Psoas muscle (tissue), 8 donors: ENCODE results near the gene PDE4D. TPM values are rescaled to one million over a fixed set of nuclear protein-coding genes. Genes with fewer than 3 reads are reported as not detected.

Experiments used
- ATAC-seq, 4 donors: fragments of 200-7000 bp; cut with Tn5 transposase; one replicate each; pipeline ENCODE4 v1.9.1; 2020; ENCODE audit warnings: moderate library complexity in 3 of 4, mild to moderate bottlenecking in 2 of 4
- DNase-seq, 2 donors: peaks; one replicate each; pipeline ENCODE4 v3.0.0-alpha.2; 2020
- H3K27ac ChIP-seq: fragments of 200-600 bp; one replicate; pipeline ENCODE4 v1.8.0; 2022
- H3K27me3 ChIP-seq, 3 donors: fragments of 200-600 bp in 1 of 3; one replicate each; pipeline versions ENCODE4 v1.6.1 to v1.8.0; 2013 to 2022; ENCODE audit warnings: low read length in 2 of 3, mild to moderate bottlenecking in 2 of 3, moderate library complexity in 1 of 3; ENCODE audit not compliant: insufficient read depth in 3 of 3
- H3K36me3 ChIP-seq, 2 donors: fragments of 200-600 bp in 1 of 2; one replicate each; pipeline versions ENCODE4 v1.6.1 to v1.8.0; 2013 to 2022; ENCODE audit warnings: low read depth in 1 of 2, mild to moderate bottlenecking in 1 of 2, moderate library complexity in 1 of 2; ENCODE audit not compliant: insufficient read depth in 1 of 2
- H3K4me1 ChIP-seq: fragments of 200-600 bp; one replicate; pipeline ENCODE4 v1.8.0; 2022
- H3K4me3 ChIP-seq: fragments of 200-600 bp; one replicate; pipeline ENCODE4 v1.8.0; 2022; ENCODE audit warnings: mild to moderate bottlenecking
- H3K9me3 ChIP-seq: fragments of 200-600 bp; one replicate; pipeline ENCODE4 v1.8.0; 2022
- WGBS, 3 donors: extraction: QIAGEN DNeasy Blood & Tissue Kit; methylation state at CpG; one replicate each; pipeline versions ENCODE4 v1.1.6 to v1.1.7; 2013; 5-methylcytosine and 5-hydroxymethylcytosine counted together
- intact Hi-C, 2 donors: fragments of 100-400 bp; cut with DNase I; formaldehyde crosslinking; loops; one replicate each; pipeline versions ENCODE4 v1.11.0 to v1.14.2; 2022
- polyA plus RNA-seq, 3 donors: library from polyadenylated mRNA; stranded (reverse); fragments of 200-250 nt; gene quantifications; one replicate each; pipeline ENCODE4 v1.2.3, GENCODE V29; 2013
- total RNA-seq, 4 donors: library from RNA; stranded (reverse); fragmentation: NEBNext Ultra II Directional in 2 of 4; extraction: Animal tissue kit (Norgen Biotek cat#: 25700) in 2 of 4; gene quantifications; one replicate each; pipeline versions ENCODE4 v1.2.1 to v1.2.4, GENCODE V29; 2021 to 2023
- TF ChIP-seq, protein P1 (sequence below): fragments of 200-600 bp; IDR thresholded peaks from one replicate; pipeline ENCODE4 v1.8.0; 2022; ENCODE audit warnings: antibody characterized with exemption
- donor health status: healthy with polysubstance abuse.
- donor health status: DM: no; HTN: no; CAD: no; lungs with moderate emphysema.
- donor health status: Bipolar disorder and iron deficiency.
- donor health status: healthy.
- donor health status: DM: yes; HTN: yes; CAD: no.
- donor health status: DM: no; HTN: no; CAD: no.
- donor health status: DM: no; HTN: no; CAD: no.
- donor health status: DM: yes; HTN: yes; CAD: no.

Gene PDE4D
- total and polyA plus RNA-seq, 7 donors = 42.6 to 283 (median 88.7) TPM

DNA sequence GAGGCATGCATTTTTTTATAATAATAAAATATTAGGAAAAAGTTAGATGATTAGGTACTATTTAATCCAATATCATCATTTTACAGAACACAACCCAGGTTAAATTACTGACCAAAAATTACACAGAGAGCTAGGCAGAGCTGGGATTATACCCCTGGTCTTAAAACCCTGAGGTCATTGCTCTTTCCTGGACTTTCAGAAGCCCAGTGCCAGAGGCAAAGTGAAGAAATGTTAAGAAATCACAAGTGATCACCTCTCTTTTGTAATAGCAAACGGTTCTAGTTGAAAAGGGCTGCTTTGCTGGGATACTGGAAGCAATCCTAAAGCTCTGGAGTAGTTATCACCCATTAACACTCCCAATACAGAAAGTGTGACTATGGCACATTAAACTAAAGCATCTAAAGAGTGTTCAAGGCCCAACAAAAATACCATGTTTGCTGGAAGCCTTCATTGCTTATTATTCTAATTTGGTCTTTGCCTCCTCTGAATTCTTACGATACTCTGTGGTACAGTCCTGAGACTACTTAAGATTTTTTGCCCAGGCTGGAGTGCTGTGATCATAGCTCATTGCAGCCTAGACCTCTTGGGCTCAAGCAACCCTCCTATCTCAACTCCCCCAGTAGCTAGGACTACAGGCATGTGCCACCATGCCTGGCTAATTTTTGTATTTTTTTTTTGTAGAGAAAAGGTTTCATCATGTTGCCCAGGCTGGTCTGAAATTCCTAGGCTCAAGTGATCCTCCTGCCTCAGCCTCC is 734.7 kb downstream of the PDE4D start:
- DNase-seq (no peak), ATAC-seq (peak in 3 of 4 donors; percentile 38 to 49 (median 40))
- WGBS, 3 donors = 3 to 41% (median 9%) methylated on average over 2 of the region's 2 CpGs
- H3K36me3 ChIP-seq = no peaks in the 10 kb centered on the region
- H3K4me1 ChIP-seq = peaks cover 25% of the 10 kb centered on the region
- no peaks in the 10 kb centered on the region for H3K9me3 ChIP-seq
- intact Hi-C loops = no loop called here
- H3K27ac ChIP-seq = peak overlapping the region; percentile 34
- no peak overlapping the region for H3K4me3 ChIP-seq
- TF ChIP-seq, protein P1, sequence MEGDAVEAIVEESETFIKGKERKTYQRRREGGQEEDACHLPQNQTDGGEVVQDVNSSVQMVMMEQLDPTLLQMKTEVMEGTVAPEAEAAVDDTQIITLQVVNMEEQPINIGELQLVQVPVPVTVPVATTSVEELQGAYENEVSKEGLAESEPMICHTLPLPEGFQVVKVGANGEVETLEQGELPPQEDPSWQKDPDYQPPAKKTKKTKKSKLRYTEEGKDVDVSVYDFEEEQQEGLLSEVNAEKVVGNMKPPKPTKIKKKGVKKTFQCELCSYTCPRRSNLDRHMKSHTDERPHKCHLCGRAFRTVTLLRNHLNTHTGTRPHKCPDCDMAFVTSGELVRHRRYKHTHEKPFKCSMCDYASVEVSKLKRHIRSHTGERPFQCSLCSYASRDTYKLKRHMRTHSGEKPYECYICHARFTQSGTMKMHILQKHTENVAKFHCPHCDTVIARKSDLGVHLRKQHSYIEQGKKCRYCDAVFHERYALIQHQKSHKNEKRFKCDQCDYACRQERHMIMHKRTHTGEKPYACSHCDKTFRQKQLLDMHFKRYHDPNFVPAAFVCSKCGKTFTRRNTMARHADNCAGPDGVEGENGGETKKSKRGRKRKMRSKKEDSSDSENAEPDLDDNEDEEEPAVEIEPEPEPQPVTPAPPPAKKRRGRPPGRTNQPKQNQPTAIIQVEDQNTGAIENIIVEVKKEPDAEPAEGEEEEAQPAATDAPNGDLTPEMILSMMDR = no peak
- H3K27me3 ChIP-seq = no peaks in the 10 kb centered on the region

DNA sequence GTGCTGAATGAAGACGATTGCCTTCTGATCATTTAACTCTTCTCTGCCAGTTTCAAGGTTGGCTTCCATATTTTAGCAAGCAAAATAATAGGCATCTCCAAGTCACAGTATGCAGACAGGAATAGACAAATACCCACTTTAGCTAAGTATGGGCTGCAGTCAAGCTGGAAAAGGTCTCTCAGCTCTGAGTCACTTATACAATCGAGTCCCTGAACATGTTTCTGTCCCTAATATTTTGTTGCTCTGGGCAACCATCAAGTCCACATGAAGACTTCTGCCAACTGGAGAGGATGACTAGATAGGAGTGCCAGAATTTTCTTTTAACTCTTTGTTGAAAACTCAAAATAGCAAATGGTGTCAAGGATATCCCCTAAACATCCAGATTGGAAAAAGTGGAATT is 735.4 kb downstream of the PDE4D start:
- H3K36me3 ChIP-seq = no peaks in the 10 kb centered on the region
- ATAC-seq (peak; percentile 44 to 68 (median 64)), DNase-seq (no peak)
- H3K4me3 ChIP-seq = no peak overlapping the region
- H3K27me3 ChIP-seq = no peaks in the 10 kb centered on the region
- H3K27ac ChIP-seq = peak overlapping the region; percentile 34
- 9 to 12% (median 11%) methylated on average over 2 of the region's 2 CpGs for WGBS, 3 donors
- H3K4me1 ChIP-seq = peaks cover 31% of the 10 kb centered on the region
- H3K9me3 ChIP-seq = no peaks in the 10 kb centered on the region
- TF ChIP-seq, protein P1 = no peak
- intact Hi-C loops = no loop called here

DNA sequence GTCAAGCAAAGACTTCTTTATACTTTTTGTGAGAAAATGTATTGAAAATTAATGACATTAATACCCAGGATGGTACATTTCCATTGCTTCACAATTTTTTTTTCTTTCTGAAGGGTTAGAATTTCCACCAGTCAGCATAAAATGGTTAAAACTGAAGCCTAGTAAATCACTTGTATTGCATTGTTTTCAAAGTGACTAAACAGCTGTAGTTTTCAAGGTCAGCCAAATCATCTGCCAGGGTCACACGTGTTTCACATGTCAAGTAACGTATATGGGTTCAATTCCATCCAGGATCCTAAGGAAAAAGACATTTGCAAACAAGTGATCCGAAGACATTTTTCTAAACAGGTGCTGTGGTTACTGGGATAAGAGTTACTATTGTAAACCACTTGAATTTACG is 736.5 kb downstream of the PDE4D start:
- Histone ChIP-seq H3K36me3 (no peaks in the 10 kb centered on the region), H3K27me3 (no peaks in the 10 kb centered on the region), H3K9me3 (no peaks in the 10 kb centered on the region), H3K4me1 (peaks cover 39% of the 10 kb centered on the region), H3K4me3 (no peak overlapping the region), H3K27ac (peak overlapping the region; percentile 34)
- TF ChIP-seq, protein P1 = no peak
- 17 to 31% (median 27%) methylated on average over 4 of the region's 4 CpGs for WGBS, 3 donors
- DNase-seq (no peak), ATAC-seq (peak in 1 of 4 donors; percentile 24)
- intact Hi-C loops = no loop called here

DNA sequence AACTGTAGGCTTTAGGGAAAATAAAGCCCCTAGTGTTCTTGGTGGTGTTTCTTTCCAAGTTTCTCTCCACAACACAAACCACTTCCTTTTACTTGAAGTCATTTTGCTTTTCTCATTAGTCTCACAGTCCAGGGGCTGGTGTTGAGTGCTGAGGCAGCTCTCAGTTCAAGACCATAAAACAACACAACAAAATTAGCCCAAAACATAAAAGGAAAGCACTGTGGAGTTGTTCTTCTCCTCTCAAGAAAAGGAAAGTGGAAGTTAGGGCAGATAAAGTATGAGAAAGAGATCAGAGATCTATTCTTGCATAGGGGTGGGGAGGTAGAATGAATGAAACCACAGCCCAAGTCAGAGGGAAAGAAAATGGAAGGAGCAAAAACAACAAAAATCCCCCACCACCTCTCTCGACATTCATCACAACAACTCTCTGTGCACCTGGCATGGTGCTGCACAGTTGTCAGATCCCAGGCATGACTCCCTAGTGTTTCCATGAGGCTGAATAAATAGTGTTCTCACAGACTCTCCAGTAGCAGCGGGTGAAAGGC is 740.8 kb downstream of the PDE4D start:
- intact Hi-C loops = no loop called here
- Histone ChIP-seq H3K36me3 (no peaks in the 10 kb centered on the region), H3K9me3 (no peaks in the 10 kb centered on the region), H3K4me3 (no peak overlapping the region), H3K27me3 (no peaks in the 10 kb centered on the region), H3K27ac (peak overlapping the region; percentile 71), H3K4me1 (peaks cover 59% of the 10 kb centered on the region)
- DNase-seq = no peak
- 37 to 38% (median 37%) methylated on average over 2 of the region's 2 CpGs for WGBS, 3 donors
- TF ChIP-seq, protein P1 = no peak
- peak in 2 of 4 donors; percentile 25 to 26 for ATAC-seq
